Measurements from ENCODE around the gene VDR. TPM values are rescaled to one million over a fixed set of nuclear protein-coding genes. Genes with fewer than 3 reads are reported as not detected.

VDR gene
- 3.8 and 6.2 TPM in 2 replicates for total RNA-seq

GRCh38 chr12:47904713-47905709, at the start of gene VDR:
Gene VDR (minus strand): TSS chr12:47904994. CDS start chr12:47879113, 25,881 bp downstream.

GRCh38 chr12:47819896-47820630, 84.7 kb downstream of the VDR start, which contains the start of gene HDAC7:
Gene HDAC7 (minus strand): TSS chr12:47819903. CDS start chr12:47819785, 118 bp downstream.

Other genes with a start within 250 kb of the VDR start
- 12.7 and 22.4 TPM in 2 replicates for gene RPAP3, start 199.0 kb downstream of the VDR start, total RNA-seq
- under 0.01 TPM in 1 of 2 replicates, not detected in the other for gene ENDOU, start 179.5 kb downstream of the VDR start, total RNA-seq
- 5.1 and 8.8 TPM in 2 replicates for gene RAPGEF3, start 146.1 kb downstream of the VDR start, total RNA-seq
- gene SLC48A1, start 131.8 kb downstream of the VDR start, total RNA-seq = 12.4 and 13.6 TPM in 2 replicates
- gene HDAC7, start 85.1 kb downstream of the VDR start, total RNA-seq = 23.7 and 35.3 TPM in 2 replicates
- 128 and 139 TPM in 2 replicates for gene TMEM106C, start 58.6 kb upstream of the VDR start, total RNA-seq
- gene COL2A1, start 99.5 kb upstream of the VDR start, total RNA-seq = under 0.01 TPM in 2 replicates
- 9.3 and 15.7 TPM in 2 replicates for gene SENP1, start 201.1 kb upstream of the VDR start, total RNA-seq
- gene PFKM, start 214.4 kb upstream of the VDR start, total RNA-seq = 77.5 and 109 TPM in 2 replicates

Data from regular cardiac myocyte (primary cell).